Activated CD8-positive, alpha-beta memory T cell treated with anti-CD3 and anti-CD28 coated beads, Interleukin-2, amount 50 U/mL, for 4 hours (primary cell): ENCODE data around the gene GLCCI1.

Source experiments
- DNase-seq: peaks from one replicate; pipeline ENCODE4 v3.0.0-alpha.2; 2020

GLCCI1 gene

DNA sequence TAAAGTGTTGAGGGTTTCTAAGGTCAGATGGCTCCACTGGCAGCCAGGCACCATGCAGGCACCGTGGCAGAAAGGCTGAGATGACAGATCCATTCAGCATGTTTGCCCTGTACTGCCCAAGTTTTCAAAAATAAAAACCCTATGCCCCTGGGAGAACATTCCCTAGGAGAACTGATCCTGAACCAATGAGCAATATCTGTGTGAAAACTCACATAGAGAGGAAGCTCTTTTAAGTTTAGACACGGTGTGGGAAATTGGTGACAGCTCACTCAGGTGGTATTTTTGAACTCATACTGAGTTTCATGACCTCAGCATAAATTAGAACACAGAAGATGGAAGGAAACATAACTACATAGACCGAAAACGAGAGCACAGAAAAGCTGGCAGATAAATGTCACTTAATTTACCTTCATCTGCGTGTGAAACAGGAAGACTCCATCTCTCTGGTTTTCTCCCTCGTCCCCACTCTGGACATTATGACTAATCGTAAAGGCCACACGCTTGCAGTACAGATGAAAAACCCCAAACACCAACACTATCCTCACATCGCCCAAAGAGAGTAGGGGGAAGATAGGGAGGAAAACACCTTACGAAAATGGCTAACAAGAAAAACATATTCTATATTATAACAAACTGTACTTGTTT lies 165.6 kb downstream of the GLCCI1 start:
- DNase-seq: no peak

DNA sequence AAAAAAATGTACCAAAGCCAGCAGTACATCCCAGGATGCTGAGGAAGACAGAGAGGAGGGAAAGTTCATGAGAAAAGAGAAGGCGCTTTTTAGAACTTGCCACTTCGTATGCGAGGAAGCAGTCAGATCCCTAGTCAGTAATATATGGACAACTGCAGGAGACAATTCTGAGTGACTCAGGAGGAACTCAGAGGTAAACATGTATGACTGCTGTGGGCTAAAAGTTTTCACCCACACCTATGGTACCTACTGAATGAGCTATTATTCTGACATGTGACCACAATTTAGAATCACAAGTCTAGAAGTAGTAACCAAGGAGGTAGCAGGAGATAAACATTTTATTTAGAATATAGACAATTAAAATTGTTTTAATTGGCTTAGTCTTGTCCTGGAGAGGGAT lies 166.8 kb downstream of the GLCCI1 start:
- DNase-seq: no peak

DNA sequence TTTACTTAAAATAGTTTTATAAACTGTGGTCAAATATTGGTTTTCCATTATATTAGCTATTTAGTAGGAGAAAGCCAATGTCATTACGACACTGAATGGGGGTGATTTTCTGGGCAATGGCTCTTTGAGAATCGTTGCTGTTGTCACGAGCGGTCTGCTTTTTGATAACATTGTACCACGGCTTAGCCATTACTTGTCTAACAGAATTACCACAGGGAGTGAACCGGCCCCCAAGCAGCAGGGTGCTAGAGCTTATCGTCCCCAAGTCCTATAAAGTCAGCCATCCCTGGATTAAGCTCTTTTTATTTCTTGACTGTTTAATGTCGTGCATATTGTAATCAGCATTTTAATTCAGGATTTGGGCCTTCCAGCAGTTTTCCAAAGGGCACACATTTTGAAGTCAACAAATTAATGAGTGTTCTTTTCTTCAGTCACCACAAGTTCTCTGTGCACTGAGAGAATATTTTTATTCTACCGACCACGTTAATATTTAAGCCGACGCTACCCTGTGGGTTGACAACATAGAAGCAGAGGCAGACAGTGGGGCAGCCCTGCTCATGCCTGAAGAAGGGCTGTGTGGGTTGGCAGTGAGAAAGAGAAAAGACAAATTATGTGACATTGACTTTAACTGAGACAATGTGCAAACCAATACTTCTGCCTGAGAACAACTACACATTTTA lies 167.6 kb downstream of the GLCCI1 start:
- DNase-seq: no peak
